ENCODE measurements around the gene MYOZ1.

The MYOZ1 gene

DNA sequence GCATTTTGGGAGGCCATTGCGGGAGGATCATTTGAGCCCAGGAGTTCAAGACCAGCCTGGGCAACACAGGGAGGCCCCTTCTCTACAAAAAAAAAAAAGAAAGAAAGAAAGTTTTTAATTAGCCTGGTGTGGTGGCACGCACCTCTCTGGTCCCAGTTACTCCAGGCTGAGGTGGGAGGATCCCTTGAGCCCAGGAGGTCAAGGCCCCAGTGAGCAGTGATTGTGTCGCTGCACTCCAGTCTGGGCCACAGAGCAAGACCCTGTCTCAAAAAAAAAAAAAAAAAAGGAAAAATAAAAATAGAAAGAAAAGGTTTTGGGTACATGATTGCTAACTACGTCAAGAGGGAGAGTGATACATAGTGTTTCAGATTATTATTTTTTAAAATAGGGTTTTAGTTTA is 48.2 kb downstream of the MYOZ1 start:
- DNase-seq: no peak

DNA sequence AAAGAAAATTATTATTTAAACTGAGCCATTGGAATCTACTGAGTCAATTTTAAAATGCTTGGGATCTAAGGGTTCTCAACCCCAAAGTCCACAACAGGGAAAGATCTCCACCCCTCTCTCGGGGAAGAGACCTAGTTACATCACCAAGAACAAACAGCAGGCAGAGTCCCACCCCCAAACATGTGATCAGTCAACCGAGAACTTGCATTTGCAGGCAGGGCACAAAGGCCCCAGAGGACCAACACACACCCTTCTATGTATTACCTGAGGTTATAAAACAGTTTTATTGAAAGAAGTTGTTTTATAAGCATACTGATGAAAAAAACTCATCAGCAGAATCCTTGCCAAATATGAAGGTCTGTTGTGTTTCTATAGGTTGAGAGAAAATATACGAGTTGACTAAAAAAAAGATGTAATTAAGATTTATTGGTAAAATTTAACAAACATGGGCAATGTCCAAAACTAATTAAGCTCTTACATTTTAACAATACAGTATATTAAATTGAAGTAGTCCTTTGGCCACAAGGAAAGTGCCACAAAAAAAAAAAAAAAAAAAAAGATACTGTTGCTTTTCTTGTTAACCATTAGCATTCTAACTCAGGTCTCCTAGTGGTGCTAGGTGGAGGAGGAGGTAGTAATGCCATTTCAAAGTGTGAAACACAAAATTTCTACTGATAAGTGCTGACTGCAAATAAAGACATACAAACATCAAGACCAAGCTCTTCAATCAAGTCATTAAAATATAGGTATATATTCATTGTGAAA is 49.2 kb downstream of the MYOZ1 start:
- no peak for DNase-seq

DNA sequence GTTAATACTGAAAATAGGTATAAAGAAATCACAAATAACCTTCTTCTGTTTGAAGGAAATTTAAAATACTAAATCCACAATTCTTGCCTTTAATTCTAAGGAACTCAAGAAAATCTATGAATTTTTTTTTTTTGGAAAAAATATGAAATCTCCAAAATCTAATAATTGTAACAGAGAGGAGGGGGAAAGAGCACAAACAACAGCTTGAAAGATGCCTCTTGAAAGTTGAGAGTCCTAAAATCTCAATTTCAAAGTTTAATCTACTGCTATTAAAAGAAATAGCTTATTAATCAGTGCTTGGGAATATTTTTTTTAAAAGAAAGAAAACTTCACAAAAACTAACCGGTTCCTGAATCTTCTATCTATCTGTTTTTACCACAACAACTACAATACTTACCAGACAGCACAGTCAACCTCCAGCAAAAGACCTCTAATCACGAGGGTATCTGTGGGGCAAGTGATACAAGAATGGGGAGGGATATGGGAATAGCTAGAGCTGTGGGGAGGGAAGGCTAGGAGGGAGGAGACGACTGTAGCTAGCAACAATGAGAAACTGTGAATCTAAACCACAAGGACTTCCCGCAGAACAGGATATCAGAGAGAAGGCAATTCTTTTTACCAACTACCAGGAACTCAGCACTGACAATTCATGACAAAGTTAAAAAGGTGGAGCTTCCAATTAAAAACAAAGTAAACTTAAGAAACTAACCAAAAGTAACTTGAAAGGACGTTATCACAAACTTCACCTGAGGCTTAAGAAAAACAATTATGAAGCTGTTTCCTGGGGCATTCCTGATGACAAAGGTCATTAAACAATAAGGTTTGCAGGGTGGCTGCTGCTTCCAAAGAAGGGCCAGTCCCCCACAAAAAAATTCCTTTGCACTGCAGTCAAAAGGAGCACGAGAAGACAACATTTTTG is 50.1 kb downstream of the MYOZ1 start, which contains the start of gene USP54:
USP54 (minus strand) TSS at position 462 of the 919 bp plus-strand sequence. CDS start 15,684 bp downstream, outside the sequence.
- DNase-seq: no peak

DNA sequence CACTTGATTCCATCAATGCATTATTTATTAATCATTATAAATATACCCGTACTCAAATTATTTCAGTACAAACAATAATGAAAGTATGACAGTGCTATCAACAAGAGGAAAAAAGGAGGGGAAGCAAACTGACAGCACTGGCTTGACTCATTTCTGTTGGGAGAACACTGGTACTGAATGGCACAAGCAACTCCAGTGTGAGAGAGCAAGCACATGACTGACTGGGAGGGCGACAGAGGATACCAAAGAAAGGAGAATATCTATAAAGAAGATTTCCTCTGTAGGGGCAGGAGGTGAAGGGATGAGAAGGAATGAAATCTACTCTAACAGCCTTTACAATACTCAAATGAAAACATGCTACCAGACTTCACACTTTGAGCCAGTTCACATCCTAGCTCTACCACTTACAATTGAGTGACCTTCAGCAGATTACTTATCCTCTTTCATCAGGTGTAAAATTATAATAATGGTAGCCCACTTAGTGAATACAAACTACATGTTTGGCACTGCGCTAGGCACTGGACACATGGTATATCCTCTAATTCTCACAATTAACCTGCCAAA is 51.6 kb downstream of the MYOZ1 start:
- DNase-seq: no peak

DNA sequence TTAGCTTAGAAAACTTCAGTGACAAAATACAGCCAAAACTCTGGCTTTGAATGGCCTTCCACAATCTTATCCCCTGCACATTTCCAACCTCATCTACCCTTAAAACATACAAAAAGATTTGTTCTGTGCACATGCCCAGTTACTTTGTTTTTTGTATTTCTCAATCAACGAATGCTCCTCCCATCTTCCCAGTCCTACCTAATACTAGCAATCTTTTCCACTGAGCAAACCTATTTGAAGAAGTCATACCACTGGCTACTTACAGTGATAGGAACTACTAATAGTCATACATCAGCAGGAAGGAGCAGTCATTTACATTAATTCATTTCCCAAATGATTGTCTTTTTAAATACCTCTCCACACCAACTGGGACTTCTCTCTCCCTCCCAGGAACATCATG is 52.6 kb downstream of the MYOZ1 start:
- no peak for DNase-seq

DNA sequence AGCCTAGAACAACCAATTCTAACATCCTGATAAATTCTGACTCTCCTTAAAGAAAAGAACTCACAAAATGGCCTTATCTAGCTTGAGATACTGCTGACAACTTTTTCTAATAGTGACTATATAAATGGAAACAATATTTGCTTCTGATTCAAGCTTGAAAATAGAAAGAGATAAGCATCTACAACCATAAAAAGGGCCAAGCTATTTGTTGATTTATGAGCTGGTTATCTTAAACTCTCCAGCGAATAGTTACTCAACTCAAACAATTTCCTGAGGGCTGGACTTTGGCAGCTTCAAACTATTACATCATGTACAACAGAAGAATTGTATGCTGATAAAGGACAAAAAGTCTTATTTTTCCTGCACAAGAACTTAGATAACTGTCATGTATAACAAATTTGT is 54.7 kb downstream of the MYOZ1 start:
- DNase-seq: no peak

DNA sequence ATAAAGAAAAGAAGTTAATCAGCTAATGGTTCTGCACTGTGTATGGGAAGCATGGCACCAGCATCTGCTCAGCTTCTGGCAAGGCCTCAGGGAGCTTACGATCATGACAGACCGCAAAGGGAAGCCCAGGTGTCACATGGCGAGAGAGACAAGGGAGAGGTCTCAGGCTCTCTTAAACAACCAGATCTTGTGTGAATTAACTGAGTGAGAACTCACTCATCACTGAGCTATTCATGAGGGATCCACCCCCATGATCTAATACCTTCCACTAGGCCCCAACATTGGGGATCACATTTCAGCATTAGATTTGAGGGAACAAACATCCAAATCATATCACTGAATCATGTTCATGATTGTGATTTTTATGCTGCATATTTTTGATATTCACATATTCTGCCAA is 55.9 kb downstream of the MYOZ1 start:
- DNase-seq: no peak

DNA sequence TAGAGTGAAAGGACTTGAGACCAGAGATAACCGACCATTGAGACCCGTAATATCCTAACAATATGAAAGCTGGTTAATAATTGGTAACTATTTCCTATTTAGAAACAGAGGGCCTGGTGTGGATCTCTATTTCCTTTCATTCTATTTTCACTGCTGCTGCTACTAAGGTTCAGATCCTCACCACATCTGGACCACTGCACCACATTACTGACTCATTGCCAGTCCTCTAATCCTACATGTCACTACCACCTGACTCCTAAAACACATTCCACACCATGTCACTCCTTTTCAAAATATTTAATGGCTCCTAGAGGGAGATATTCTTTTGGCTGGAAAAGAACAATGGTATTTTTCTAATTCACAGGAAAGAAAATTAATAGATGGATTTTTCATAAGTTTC is 56.5 kb downstream of the MYOZ1 start:
- DNase-seq: no peak

DNA sequence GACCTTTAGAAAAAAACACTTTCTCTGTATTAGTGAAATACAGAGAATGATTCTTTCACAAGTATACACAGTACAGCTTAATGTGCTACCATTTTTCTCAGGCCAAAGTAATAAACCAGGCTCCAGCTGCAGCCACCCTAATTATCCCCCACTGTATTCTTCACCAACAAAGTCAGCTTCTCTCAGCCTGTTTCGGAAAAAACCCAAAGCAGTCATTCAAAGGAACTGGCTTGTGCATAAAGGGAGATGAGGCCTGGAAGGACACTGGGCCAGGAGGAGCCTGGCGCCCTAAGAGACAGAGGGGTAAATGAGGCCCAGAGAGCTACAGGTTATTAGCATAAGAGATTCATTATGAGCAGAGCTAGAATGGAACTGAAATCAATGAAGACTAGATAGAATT is 59.4 kb downstream of the MYOZ1 start:
- no peak for DNase-seq

Measured in activated CD4-positive, CD25-positive, alpha-beta regulatory T cell treated with anti-CD3 and anti-CD28 coated beads, Interleukin-2, amount 50 U/mL, for 72 hours (primary cell).